CD4-positive, alpha-beta T cell treated with Interferon alpha-2 for 1 hour (primary cell): ENCODE data around the gene HDGFL2.
"Not testable (repeated sequence)": the region's sequence is repeated elsewhere in the genome, so short reads cannot be mapped to it uniquely, and the experiment has no call there.

Experiments
- DNase-seq, 2 donors: peaks; one replicate each; pipeline ENCODE4 v3.0.0-alpha.2; 2020 to 2022

HDGFL2 gene

GRCh38 chr19:4516939-4517300, 44.8 kb downstream of the HDGFL2 start:
- no peak for DNase-seq

- DNase-seq = no peak
Measured at GRCh38 chr19:4517451-4518057, 45.5 kb downstream of the HDGFL2 start.

DNA sequence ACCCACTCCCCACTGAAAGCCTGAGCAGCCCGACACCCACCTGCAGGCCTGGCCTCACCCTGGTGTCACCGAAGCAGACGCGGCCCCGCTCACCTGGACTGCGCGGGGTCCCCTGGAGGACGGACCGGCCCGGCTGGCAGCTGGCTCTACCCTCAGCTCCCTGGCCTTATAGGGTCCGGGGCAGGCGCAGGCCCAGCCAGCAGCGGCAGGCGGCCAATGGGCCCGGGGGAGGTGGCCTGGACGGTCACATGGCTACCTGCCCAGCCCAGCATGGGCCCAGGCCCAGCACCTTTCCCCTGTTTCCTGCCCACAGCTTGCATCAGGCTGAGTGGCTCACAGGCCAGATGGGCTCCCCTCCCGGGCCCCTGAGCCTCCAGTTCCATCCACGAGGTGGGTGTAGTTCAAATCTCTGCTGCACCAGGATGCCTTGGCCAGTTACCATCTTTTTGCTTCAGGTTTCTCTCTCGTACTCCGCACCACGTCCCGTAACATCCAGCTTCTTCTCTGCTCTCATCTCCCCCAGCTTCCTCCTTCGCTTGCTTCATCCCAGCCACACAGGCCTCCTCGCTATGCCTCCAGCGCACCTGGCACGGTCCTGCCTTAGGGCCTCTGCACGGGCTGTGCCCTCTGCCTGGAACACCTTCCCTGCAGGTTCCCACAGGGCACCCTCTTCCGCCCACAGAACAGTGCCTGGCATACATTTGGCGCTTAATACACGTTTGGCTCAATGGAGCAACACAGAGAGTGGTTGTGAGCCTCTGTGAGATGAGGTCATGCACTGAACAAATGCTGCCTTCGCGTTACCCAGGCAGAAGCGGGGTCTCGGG, 46.5 kb downstream of the HDGFL2 start, which contains the start of gene PLIN4:
Gene PLIN4 (minus strand): TSS at position 142 of the 827 bp plus-strand sequence. CDS start 214 bp downstream, outside the sequence.
- DNase-seq = no peak

DNA sequence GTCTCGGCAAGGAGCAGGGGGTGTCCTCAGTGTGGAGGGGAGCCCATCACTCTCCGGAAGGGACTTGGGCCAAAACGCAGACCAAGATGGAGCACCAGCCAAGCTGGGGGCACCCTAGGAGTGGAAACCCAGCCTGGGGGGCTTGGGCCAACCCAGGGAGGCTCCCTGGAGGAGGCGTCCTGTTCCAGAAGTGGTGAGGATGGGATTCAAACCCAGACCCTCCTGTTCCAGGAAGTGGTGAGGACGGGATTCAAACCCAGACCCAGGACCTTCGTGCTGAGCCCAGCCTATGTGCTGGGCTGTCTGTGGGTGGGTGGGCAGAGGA, 47.0 kb downstream of the HDGFL2 start:
- no peak for DNase-seq

DNA sequence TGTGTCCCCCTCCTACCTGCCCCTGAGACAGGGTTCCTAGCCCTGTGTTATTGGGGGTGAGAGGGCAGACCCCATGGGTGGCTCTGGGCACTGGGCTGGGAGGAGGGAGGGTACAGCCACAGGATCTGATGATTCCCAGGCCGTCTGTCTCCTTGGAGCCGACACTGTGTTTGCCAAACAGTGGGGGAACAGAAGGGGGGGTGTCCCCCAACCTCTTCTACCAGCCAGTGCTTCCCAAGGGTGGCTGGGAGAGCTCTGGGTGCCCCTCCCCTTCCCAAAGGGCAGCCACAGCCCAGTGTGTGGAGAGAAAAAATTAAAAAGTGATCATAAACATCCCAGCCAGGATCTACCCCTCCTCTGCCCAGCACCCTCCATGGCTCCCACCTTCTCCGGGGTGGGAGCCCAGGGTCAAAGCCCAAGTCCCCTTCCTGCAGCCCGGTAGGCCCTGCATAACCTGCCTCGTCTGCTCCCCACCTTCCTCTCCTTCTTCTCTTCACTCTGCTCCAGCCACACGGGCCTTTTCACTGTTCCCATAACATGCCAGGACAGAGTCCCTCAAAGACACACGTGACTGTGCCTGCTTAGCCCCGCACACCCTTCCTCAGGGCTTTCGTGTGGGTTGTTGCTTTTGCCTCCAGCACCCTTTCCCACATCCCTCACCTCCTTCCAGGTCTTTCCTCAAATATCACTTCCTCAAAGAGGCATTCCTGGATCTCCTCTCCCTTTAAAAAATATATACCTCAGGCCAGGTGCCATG, 47.6 kb downstream of the HDGFL2 start:
- no peak for DNase-seq

- DNase-seq = no peak
Measured at GRCh38 chr19:4521170-4521887, 49.2 kb downstream of the HDGFL2 start.

- DNase-seq = no peak
Measured at GRCh38 chr19:4521888-4522242, 49.8 kb downstream of the HDGFL2 start.

- DNase-seq = no peak
Measured at GRCh38 chr19:4522291-4523002, 50.4 kb downstream of the HDGFL2 start.

DNA sequence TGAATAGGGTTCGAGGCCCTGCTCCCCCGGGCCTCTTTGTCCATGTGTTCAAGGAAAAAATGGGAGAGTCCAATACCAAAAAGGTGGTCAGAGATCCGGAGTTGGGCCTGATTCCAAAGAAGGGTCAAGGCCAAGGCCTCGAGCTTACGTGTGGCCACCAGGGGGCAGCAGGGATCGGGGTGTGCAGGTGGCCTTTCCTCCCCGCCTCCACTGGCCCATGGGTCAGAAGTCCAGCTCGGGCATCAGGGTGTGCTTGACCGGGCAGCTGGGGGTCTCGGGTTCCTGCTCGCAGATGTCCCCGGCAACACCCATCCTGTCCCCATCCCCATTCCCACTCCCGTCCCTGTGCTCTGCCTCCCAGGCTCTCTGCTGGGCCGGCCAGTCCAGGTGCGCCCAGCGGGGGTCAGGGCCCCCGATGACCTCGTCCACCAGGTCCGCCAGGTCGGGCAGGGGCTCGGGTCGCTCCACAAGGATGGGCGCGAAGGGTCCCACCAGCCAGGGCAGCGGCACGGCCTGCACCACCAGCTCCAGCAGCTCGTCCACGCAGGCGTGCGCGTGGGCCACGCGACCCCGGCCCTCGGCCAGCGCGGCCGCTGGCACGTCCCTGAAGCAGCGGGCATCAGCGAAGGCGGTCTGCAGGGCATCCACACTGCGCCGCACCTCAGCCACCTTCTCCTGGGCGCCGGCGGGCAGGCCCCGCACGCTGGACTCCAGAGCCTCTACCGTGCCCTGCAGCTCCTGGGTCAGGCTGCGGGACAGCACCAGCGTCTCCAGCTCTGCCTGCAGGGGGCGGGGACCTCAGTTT, 51.4 kb downstream of the HDGFL2 start:
- peak; percentile 10 to 28 for DNase-seq

- DNase-seq = peak; percentile 56 to 68
Measured at GRCh38 chr19:4524808-4525562, 52.9 kb downstream of the HDGFL2 start.

DNA sequence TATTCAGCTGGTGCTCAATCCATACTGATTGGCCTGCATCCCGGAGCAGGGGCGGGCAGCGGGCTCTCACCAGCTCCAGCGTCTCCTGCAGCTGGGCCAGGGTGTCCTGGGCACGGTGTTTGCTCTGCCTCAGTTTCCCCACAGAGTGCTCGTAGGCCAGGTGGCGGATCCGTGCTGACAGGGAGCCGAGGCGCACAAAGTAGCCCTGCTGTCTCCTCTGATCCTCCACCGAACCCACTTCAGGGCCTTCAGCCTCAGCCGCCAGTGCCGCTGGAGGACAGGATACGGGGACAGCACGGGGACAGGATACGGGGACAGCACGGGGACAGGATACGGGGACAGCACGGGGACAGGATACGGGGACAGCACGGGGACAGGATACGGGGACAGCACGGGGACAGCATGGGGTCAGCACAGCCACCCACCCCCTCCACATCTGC, 53.5 kb downstream of the HDGFL2 start:
- DNase-seq = no peak

DNA sequence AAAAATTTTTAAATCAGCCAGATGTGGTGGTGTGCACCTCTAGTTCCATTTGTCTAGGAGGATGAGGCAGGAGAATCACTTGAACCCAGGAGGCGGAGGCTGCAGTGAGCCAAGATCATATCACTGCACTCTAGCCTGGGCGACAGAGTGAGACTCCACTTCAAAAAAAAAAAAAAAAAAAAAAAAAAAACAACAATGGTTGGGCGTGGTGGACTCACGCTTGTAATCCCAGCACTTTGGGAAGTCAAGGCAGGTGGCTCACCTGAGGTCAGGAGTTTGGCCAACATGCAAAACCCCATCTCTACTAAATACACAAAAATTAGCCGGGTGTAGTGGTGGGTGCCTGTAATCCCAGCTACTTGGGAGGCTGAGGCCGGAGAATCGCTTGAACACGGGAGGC, 55.3 kb downstream of the HDGFL2 start:
- not testable (repeated sequence) for DNase-seq

DNA sequence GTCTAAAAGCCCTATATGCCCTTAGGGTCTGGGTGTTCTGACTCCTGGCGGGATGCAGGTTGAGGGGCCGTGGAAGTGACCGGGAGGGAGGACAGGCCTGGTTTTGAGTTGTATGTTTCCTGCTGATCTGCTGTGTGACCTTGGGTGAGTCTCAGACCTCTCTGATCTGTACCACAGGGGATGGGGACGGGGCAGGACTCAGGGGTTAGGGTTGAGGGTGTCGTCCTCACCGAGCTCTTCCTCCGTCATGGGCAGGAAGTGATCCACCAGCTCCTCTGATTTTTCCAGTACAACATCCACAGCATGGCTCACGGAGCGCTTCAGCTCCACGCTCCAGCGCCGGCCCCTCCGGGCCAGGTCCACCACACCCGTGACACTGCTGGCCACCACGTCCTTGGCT, 56.7 kb downstream of the HDGFL2 start:
- DNase-seq = no peak

DNA sequence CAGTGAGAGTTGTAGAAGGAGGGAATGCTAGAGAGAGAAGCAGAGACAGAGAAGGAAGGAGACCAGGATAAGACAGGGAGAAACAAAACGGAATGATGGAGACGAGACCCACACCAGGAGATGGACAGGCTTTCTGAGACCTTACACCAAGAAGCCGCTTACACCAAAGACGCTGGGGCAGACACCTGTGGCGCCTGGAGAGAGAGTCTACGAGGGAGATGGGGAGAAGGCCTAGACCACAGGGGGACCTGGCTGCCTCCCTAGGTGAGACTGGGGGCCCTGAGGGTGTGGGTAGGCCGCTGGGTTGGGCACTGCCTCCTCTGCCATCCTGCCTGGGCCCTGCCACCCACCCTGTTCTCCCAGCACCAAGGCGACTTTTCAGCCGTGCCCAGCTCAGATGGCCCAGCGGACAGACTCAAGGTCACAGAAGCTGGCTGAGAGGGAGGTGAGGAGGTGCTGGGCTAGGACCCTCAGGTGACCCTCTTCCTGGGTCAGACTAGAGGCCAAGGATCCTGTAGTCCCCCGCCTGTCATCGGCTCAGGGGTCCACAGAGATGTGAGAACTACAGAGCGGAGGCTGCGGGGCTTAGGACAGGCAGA, 57.9 kb downstream of the HDGFL2 start:
- no peak for DNase-seq

DNA sequence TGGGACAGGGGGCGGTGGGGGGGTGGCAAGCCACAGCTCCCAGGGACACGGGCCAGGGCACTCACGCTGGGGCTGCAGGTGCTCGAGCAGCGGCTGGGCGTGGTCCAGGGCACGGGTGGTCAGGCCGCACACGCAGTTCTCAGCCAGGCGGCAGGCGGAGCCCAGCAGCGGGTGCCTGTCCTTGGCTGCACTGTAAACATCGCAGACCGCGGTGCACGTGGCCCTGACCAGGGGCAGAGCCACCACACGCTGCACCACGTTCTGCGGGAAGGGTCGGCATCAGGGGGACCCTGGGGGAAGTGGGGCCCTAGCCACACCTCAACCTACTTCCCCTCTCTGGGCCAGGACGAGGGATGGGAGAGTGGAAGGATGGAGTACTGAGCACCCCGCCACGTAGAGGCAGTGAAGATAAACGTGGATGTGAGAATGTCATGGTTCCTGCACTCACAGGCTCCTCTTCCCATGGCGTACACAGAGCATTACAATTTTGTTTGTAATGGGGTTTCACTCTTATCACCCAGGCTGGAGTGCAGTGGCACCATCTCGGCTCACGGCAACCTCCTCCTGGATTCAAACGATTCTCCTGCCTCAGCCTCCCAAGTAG, 59.6 kb downstream of the HDGFL2 start:
- no peak for DNase-seq

DNA sequence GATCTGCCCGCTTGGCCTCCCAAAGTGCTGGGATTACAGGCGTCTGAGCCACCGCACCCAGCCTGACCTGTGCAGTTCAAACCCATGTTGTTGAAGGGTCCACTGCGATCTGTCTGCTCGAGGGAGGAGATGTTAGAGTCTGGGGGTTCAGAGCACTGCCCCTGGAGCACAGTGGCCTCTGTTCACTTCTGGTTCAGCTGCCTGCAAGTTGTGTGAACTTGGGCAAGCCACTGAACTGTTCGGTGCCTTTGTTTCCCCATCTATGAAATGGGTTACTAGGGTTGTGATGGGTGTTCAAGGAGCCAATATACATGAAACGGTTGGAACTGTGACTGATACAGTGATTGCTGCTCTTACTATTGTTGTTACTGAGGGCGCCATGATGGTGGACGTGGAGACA, 61.2 kb downstream of the HDGFL2 start:
- DNase-seq = no peak

GRCh38 chr19:4533835-4534424, 61.8 kb downstream of the HDGFL2 start:
- no peak for DNase-seq

DNA sequence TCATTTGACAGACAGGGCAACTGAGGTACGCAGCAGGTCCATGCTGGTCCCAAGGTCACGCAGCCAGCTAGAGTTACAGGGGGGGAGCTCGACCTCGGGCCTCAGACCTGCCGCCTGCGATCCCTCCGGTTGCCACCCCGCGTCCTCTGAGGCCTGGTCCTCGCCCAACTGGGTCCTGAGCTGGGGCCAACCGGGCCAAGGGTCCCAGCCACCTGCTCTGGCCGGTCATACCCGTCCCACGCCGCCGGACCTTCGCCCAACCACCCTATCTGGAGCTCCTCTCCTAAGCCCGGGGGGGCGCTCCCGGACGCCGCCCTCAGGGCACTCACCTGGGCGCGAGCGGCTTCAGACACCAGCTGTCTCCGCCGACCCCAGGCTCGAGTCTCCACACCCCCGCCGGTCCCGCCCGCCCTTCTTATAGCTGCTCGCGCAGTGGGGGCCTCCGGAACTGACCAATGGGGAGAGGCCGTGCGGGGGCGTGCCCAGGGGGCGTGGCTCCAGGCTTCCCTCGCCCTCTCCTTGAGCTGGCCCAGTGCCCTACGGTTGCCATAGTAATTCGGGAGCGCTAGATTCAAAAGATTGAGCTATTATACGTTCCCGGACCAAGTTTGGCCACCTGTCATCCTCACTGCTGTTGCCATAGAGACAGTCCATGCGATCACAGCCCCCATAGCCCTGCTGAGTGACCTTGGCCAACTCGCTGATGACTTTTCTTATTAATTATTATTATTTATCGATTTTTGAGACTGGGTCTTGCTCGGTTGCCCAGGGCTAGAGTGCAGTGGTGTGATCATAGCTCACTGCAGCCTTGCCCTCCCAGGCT, 63.0 kb downstream of the HDGFL2 start, which contains the start of gene PLIN5:
Gene PLIN5 (minus strand): TSS at position 389 of the 823 bp plus-strand sequence. CDS start 1,150 bp downstream, outside the sequence.
- DNase-seq = peak; percentile 53 to 61

DNA sequence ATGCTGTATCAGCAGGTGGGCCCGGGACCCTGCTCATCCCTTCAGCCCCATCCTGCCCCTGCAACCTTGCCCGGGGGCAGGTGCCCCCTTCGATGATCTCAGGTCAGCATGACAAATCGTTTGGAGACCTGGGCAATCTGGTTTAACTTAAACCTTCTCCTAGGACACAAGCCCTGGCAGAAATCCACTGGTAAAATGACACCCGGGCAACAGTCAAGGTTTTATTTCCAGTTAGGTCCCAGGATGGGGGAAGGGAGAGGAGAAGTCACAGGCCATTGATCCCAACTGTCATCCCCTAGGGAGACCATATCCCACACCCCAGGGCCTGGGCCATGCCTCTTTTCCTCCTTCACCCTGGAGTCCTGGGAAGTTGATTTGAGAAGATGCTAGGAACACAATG, 64.7 kb downstream of the HDGFL2 start:
- DNase-seq = no peak
